OCI-LY7 (cell line): Measurements from ENCODE around the gene MAPK8IP3.

Source experiments
- CTCF ChIP-seq: fragments of 200-600 bp; sonication (generic); conservative IDR thresholded peaks from 2 replicates; pipeline ENCODE4 v1.5.1; 2014; ENCODE audit warnings: mild to moderate bottlenecking, antibody characterized with exemption, low read length, moderate library complexity, mixed read lengths
- EZH2phosphoT487 ChIP-seq: fragments of 200-600 bp; sonication (generic); IDR thresholded peaks from 2 replicates; pipeline ENCODE4 v1.6.1; 2018; ENCODE audit warnings: low read depth, borderline replicate concordance, mild to moderate bottlenecking, mixed run types, antibody characterized with exemption, low read length, moderate library complexity, mixed read lengths

GRCh38 chr16:1745181-1745899 lies 39.3 kb downstream of the MAPK8IP3 start:
- TF ChIP-seq CTCF = no peak
- no peak for TF ChIP-seq EZH2phosphoT487
